ENCODE measurements around the gene PCIF1.
"Not testable (repeated sequence)": the region's sequence is repeated elsewhere in the genome, so short reads cannot be mapped to it uniquely, and the experiment has no call there.

The PCIF1 gene

GRCh38 chr20:45948261-45948733 lies 13.8 kb downstream of the PCIF1 start:
- no peak for DNase-seq

GRCh38 chr20:45948742-45949541 lies 14.5 kb downstream of the PCIF1 start:
- no peak for DNase-seq

GRCh38 chr20:45949542-45950329 lies 15.3 kb downstream of the PCIF1 start:
- DNase-seq: no peak

DNA sequence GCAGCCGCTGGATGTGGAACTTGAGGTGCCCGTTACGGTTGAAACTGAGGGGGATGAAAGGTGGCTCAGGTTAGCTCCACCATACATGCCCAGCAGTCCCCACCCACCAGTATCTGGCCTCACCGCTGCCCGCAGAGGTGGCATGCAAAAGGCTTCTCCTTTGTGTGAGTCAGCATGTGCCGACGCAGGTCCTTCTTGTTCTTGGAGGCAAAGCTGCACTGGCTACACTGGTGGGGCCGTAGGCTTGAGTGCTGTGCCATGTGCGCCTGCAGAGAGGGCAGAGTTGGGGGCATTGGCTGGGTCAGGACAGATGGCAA lies 15.8 kb downstream of the PCIF1 start:
- DNase-seq: no peak

GRCh38 chr20:45951925-45952834 lies 17.7 kb downstream of the PCIF1 start:
- DNase-seq: no peak

DNA sequence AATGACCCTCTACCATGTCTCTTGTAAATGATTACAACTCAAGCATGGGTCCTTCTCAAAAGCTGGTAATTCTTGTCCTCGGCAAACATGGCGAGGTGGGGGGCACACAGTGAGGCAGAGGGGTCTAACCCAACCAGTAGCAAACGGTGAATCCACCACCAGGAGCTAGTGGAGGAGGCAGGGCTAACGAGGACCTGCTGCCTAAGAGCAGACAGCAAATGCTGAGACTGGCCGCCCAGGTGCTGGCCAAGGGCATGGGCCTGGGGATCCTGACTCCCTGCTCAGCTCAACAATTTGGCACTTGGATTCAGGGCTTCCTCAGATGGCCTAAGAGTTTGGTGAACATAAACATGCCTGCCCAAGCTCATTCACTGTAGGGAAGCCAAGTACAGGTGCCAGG lies 18.4 kb downstream of the PCIF1 start:
- DNase-seq: no peak

DNA sequence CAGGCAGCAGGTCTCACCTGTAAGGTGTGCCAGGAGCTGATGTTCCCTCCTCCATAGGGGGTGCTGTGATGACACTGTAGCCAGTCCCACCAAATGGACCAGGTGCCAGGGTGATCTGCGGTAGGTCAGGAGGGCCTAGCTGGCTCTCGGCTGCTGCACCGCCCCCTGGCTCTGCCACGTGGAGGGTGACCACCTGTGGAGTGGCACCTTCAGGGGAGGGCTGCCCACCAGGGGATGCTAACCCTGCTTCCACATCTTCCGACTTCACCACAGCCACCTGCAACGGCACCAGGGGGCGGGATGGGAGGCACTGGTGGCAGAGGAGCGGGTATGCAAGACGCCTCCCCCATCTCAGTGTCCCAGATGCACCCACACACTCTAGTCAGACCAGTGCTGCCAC lies 19.2 kb downstream of the PCIF1 start:
- no peak for DNase-seq

DNA sequence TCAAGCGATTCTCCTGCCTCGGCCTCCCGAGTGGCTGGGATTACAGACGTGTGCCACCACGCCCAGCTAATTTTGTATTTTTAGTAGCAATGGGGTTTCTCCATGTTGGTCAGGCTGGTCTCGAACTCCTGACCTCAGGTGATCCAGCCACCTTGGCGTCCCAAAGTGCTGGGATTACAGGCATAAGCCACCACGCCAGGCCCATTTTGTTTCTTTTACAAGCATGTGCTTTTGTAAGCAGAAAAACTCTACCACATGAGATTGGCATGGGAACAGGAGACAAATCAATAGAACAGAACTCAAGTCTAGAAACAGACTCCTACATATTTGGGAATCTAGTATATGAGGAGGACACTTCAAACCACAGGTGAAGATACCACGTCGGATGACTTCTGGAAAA lies 21.8 kb downstream of the PCIF1 start:
- DNase-seq: not testable (repeated sequence)

- no peak for DNase-seq
These were observed 22.8 kb downstream of the PCIF1 start for GRCh38 chr20:45957021-45957941.

DNA sequence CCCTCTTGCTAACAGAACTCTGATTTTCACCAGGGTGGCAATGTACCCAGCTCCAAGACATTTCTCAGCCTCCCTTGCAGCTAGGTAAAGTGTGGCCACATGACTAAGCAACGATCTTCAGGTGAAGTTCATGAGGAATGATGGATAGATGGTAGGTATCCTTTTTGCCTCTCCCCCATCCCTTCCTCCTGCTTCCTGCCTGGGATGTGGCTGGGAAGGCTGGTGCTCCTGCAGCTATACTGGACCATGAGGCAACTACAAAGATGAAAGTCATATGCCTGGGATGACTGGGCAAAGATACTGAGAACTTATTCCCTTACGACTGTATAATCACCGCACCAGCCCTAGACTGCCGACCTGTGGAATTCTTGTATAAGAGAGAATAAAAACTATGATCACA lies 24.1 kb downstream of the PCIF1 start:
- no peak for DNase-seq

DNA sequence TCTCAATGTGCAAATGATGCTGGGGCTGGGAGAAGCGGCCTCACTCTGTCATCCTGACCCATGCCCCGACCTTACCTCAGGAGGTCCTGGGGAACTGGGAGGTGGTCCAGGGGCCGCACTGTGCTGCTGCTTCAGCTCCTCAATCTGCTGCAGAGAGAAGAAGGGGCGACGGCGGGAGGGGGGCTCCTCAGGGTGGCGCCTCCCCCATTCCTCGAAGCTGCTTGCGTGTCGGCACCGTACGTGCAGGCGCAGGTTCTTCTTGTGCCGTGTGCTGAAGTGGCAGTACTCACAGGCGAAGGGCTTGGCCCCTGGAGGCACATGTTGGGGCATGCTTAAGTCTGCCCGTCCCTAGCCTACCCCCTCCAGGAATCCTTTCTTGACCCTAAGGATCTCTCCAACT lies 24.6 kb downstream of the PCIF1 start:
- DNase-seq: no peak

- no peak for DNase-seq
These were observed 25.6 kb downstream of the PCIF1 start for GRCh38 chr20:45959956-45960630.

- no peak for DNase-seq
These were observed 27.7 kb downstream of the PCIF1 start for GRCh38 chr20:45962031-45962755.

- no peak for DNase-seq
These were observed 28.8 kb downstream of the PCIF1 start for GRCh38 chr20:45963059-45964005.

DNA sequence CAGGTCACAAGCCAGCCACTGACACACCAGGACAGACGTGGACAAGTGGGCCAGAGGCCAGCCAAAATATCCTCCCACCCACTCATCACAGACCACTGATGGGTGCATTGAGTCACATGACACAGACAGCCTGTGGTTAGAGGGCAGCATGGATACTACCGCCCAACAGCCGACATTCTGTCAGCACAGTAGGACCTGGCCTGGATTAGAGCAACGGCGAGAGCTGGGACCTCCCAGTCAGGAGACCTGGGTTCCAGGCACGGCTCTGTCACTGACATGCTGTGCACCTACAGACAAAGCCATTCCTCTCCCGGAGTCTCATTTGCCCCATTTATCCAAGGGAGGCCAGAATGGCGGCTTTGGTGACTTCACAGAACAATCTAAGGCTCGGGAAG lies 29.5 kb downstream of the PCIF1 start:
- no peak for DNase-seq

GRCh38 chr20:45965169-45966002 lies 30.9 kb downstream of the PCIF1 start:
- DNase-seq: no peak

DNA sequence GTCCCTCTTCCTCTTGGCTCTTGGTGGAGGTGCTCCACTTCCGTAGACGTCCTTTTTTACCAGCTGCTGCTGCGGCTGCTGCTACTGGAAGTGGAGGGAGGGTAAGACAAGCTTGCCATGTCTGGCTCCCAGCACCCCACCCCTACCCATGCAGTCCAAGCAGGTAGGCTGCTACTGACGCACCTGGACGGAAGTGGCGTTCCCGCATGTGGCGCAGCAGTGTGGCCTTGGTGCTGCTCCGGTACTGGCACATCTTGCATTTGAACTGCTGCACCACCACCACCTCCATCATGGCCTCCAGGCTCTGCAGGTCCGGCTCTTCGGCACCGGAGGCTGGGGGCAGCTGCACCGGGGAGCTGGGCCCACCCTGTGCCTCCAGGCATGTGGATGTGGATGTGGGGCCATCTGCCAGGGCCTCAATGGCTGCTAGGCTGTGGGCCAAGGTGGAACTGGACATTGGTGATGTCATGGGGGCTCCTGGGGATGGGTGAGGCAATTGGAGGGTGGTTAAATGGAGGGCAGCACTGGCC lies 33.1 kb downstream of the PCIF1 start:
- no peak for DNase-seq

DNA sequence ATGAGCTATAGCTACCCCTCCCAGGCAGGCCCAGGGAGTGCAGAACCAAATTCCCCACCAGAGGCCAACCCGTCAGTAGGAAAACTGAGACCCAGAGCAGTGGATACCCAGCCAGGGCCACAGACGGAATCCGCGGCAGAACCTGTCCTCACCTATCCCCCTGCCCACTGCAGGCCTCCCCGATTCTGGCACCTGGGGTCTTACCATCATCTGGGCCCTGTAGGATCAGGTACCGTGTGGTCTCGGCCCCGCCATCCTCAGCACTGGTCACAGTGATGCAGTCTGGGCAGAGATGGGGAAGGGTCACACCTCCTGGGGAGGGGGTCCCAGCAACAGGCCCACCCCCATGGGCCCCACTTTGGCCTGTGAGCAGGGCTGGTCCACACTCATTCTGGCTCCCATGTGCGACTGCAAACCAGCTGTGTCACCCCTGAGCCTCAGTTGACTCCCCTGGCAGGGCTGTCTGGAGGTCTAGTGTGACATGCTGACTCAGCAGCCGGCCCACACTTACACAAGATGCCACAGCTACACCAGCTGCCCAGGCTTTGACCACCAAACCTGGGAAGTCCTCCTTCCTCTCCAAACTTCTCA lies 33.7 kb downstream of the PCIF1 start:
- DNase-seq: no peak
